Neural cell (in vitro differentiated cells): ENCODE measurements around the gene MAPK4.

Experiments
- EZH2 ChIP-seq: fragments of 200-600, 300-800 bp; shearing (Covaris generic), sonication (generic); IDR thresholded peaks from 2 replicates; pipeline ENCODE4 v1.6.1; 2014; ENCODE audit warnings: antibody characterized with exemption, low read length, borderline replicate concordance, mild to moderate bottlenecking; ENCODE audit not compliant: insufficient read depth, poor library complexity, severe bottlenecking
- MXI1 ChIP-seq: fragments of 450-650 bp; conservative IDR thresholded peaks from 2 replicates; pipeline ENCODE4 v1.6.1; 2014; ENCODE audit warnings: antibody characterized with exemption, mild to moderate bottlenecking; ENCODE audit not compliant: poor library complexity, severe bottlenecking
- POLR2AphosphoS5 ChIP-seq: IDR thresholded peaks from 2 replicates; pipeline ENCODE4 v1.6.1; 2012
- RAD21 ChIP-seq: fragments of 450-650 bp; conservative IDR thresholded peaks from 2 replicates; pipeline ENCODE4 v1.6.1; 2014; ENCODE audit warnings: antibody characterized with exemption, mild to moderate bottlenecking, moderate library complexity
- REST ChIP-seq: IDR thresholded peaks from 2 replicates; pipeline ENCODE4 v1.6.1; 2012; ENCODE audit warnings: borderline replicate concordance
- TAF1 ChIP-seq: IDR thresholded peaks from 2 replicates; pipeline ENCODE4 v1.6.1; 2012; ENCODE audit warnings: low read depth
- TF ChIP-seq, protein P1 (sequence below): fragments of 450-650 bp; IDR thresholded peaks from 2 replicates; pipeline ENCODE4 v1.5.1; 2014; ENCODE audit warnings: antibody characterized with exemption, mild to moderate bottlenecking, moderate library complexity; ENCODE audit not compliant: poor library complexity, severe bottlenecking

DNA sequence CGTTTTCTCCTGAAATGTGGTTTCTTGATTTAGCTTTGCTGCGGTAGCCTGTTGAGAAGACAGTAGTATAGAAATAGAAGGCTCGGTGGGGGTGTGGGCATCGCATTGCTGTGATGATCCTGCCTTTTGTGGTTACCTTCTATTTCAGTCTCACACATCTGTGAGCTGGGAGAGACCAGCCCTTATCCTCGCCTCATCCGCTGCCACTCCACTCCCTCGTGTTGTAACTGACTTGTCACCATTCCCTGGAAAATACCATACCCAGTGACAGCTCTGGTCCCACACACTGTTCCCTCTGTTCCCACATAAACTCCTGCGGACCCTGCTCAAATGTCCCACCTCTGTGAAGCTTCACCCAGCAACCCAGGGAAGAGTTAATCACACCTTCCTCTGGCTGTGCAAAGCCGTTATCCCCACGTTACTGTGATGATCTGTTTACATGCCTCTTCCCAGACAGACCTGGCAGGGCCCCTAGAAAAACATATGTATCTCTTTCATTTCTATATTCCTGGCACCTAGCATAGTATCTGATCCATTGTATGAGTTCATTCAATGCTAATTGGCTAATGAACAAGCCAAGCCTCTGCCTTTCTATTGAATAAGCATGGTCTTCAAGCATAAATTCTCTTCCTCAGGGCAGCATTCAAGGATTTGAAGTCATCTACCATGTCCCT lies 114.6 kb downstream of the MAPK4 start:
- TF ChIP-seq, protein P1, sequence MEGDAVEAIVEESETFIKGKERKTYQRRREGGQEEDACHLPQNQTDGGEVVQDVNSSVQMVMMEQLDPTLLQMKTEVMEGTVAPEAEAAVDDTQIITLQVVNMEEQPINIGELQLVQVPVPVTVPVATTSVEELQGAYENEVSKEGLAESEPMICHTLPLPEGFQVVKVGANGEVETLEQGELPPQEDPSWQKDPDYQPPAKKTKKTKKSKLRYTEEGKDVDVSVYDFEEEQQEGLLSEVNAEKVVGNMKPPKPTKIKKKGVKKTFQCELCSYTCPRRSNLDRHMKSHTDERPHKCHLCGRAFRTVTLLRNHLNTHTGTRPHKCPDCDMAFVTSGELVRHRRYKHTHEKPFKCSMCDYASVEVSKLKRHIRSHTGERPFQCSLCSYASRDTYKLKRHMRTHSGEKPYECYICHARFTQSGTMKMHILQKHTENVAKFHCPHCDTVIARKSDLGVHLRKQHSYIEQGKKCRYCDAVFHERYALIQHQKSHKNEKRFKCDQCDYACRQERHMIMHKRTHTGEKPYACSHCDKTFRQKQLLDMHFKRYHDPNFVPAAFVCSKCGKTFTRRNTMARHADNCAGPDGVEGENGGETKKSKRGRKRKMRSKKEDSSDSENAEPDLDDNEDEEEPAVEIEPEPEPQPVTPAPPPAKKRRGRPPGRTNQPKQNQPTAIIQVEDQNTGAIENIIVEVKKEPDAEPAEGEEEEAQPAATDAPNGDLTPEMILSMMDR: no peak
- no peak for TF ChIP-seq EZH2
- no peak for TF ChIP-seq RAD21
- no peak for TF ChIP-seq POLR2AphosphoS5
- TF ChIP-seq REST: no peak
- no peak for TF ChIP-seq MXI1
- TF ChIP-seq TAF1: no peak
